ENCODE results near the gene COL6A1. TPM values are rescaled to one million over a fixed set of nuclear protein-coding genes. Genes with fewer than 3 reads are reported as not detected.

COL6A1 gene
- total RNA-seq, 1 donor from 2014 or later = 12.6 TPM

- no peak overlapping the region for H3K9ac ChIP-seq
- peaks cover 10% of the 10 kb centered on the region for H3F3A ChIP-seq (ENCODE audit: low read depth)
- TF ChIP-seq CTCF (IDR thresholded peaks at IDR 0.05) (no peak), EZH2 (IDR thresholded peaks at IDR 0.05) (no peak), EZH2phosphoT487 (IDR thresholded peaks at IDR 0.05) (no peak)
- Mint-ChIP-seq H3K27ac (no peak overlapping the region), H3K9me3 (no peaks in the 10 kb centered on the region), H3K4me1 (peaks cover 30% of the 10 kb centered on the region), H3K4me3 (no peak overlapping the region), H3K36me3 (no peaks in the 10 kb centered on the region), H3K27me3 (ENCODE audit: insufficient read depth, low read depth) (peaks cover 13% of the 10 kb centered on the region)
- peaks cover 69% of the 10 kb centered on the region for H3K27me3 ChIP-seq
- peak overlapping the region; percentile 83 for H3K4me2 ChIP-seq
- no peaks in the 10 kb centered on the region for H3K79me2 ChIP-seq (ENCODE audit: low read depth)
- H4K20me1 ChIP-seq (ENCODE audit: low read depth) = no peaks in the 10 kb centered on the region
- DNase-seq (ENCODE audit: low spot score) = peak; percentile 61
- H3K36me3 ChIP-seq = no peaks in the 10 kb centered on the region
- H2AFZ ChIP-seq (replicated peaks) = peak overlapping the region; percentile 80
- peaks cover 20% of the 10 kb centered on the region for H3K4me1 ChIP-seq
- H3K9me3 ChIP-seq (ENCODE audit: low read depth) = no peaks in the 10 kb centered on the region
- H3K27ac ChIP-seq = no peak overlapping the region
- H3K4me3 ChIP-seq = peak overlapping the region; percentile 44
Observed at GRCh38 chr21:45972716-45973474, 8.7 kb upstream of the COL6A1 start.

GRCh38 chr21:45973475-45974072, 8.0 kb upstream of the COL6A1 start:
- Mint-ChIP-seq H3K27me3 (ENCODE audit: insufficient read depth, low read depth) (peaks cover 13% of the 10 kb centered on the region), H3K4me3 (peak overlapping the region; percentile 70), H3K4me1 (peaks cover 34% of the 10 kb centered on the region), H3K9me3 (no peaks in the 10 kb centered on the region), H3K36me3 (no peaks in the 10 kb centered on the region), H3K27ac (no peak overlapping the region)
- Histone ChIP-seq H3K9ac (no peak overlapping the region), H3K27ac (no peak overlapping the region), H2AFZ (replicated peaks) (peak overlapping the region; percentile 83), H3F3A (ENCODE audit: low read depth) (peaks cover 10% of the 10 kb centered on the region), H3K36me3 (no peaks in the 10 kb centered on the region), H3K9me3 (ENCODE audit: low read depth) (no peaks in the 10 kb centered on the region), H3K79me2 (ENCODE audit: low read depth) (no peaks in the 10 kb centered on the region), H3K4me2 (peak overlapping the region; percentile 83), H4K20me1 (ENCODE audit: low read depth) (no peaks in the 10 kb centered on the region), H3K4me1 (peaks cover 20% of the 10 kb centered on the region), H3K4me3 (peak overlapping the region; percentile 44), H3K27me3 (peaks cover 72% of the 10 kb centered on the region)
- peak; percentile 85 for DNase-seq (ENCODE audit: low spot score)
- TF ChIP-seq EZH2 (IDR thresholded peaks at IDR 0.05) (no peak), EZH2phosphoT487 (IDR thresholded peaks at IDR 0.05) (peak; percentile 48), CTCF (IDR thresholded peaks at IDR 0.05) (peak; percentile 65)

GRCh38 chr21:45974073-45975019, 7.2 kb upstream of the COL6A1 start:
- H3K36me3 Mint-ChIP-seq = no peaks in the 10 kb centered on the region
- Histone ChIP-seq H3K27ac (no peak overlapping the region), H3K79me2 (ENCODE audit: low read depth) (no peaks in the 10 kb centered on the region), H3K9me3 (ENCODE audit: low read depth) (no peaks in the 10 kb centered on the region), H3K4me2 (peak overlapping the region; percentile 83), H3K4me1 (peaks cover 20% of the 10 kb centered on the region), H3K36me3 (no peaks in the 10 kb centered on the region), H3K9ac (no peak overlapping the region), H4K20me1 (ENCODE audit: low read depth) (no peaks in the 10 kb centered on the region), H2AFZ (replicated peaks) (peak overlapping the region; percentile 83), H3F3A (ENCODE audit: low read depth) (peaks cover 10% of the 10 kb centered on the region), H3K4me3 (peak overlapping the region; percentile 44), H3K27me3 (peaks cover 80% of the 10 kb centered on the region)
- peak overlapping the region; percentile 70 for H3K4me3 Mint-ChIP-seq
- peaks cover 13% of the 10 kb centered on the region for H3K27me3 Mint-ChIP-seq (ENCODE audit: insufficient read depth, low read depth)
- H3K9me3 Mint-ChIP-seq = no peaks in the 10 kb centered on the region
- peaks cover 35% of the 10 kb centered on the region for H3K4me1 Mint-ChIP-seq
- peak; percentile 70 for DNase-seq (ENCODE audit: low spot score)
- H3K27ac Mint-ChIP-seq = no peak overlapping the region
- TF ChIP-seq EZH2phosphoT487 (IDR thresholded peaks at IDR 0.05) (peak; percentile 47), EZH2 (IDR thresholded peaks at IDR 0.05) (peak; percentile 29), CTCF (IDR thresholded peaks at IDR 0.05) (no peak)

All from neural progenitor cell (in vitro differentiated cells).